ENCODE data around the gene RAB11FIP3. TPM values are rescaled to one million over a fixed set of nuclear protein-coding genes. Genes with fewer than 3 reads are reported as not detected.

The RAB11FIP3 gene
- total RNA-seq, 1 experiment from 2014 or later, result 33.7 TPM

- H3K9me3 Mint-ChIP-seq (ENCODE audit: low read depth, unreplicated experiment), result no peaks in the 10 kb centered on the region
- DNase-seq, result no peak
- no peak for TF ChIP-seq CTCF (IDR thresholded peaks at IDR 0.05; ENCODE audit: unreplicated experiment)
- intact Hi-C loops (cut with micrococcal nuclease; ENCODE audit: unreplicated experiment), result no loop called here
- CTCF ChIA-PET, result no interaction called here
- no peaks in the 10 kb centered on the region for H3K4me1 Mint-ChIP-seq (ENCODE audit: low read depth, unreplicated experiment)
- H3K27me3 Mint-ChIP-seq (ENCODE audit: unreplicated experiment), result peaks cover 13% of the 10 kb centered on the region
- H3K27ac Mint-ChIP-seq (ENCODE audit: unreplicated experiment), result no peak overlapping the region
- H3K4me3 Mint-ChIP-seq (ENCODE audit: low read depth, unreplicated experiment), result no peak overlapping the region
- H3K36me3 Mint-ChIP-seq (ENCODE audit: insufficient read depth, unreplicated experiment), result peaks cover 13% of the 10 kb centered on the region
- BruUV-seq (replicated peaks), result no TSS peak
Observed at GRCh38 chr16:430904-431303, 5.5 kb downstream of the RAB11FIP3 start.

DNA sequence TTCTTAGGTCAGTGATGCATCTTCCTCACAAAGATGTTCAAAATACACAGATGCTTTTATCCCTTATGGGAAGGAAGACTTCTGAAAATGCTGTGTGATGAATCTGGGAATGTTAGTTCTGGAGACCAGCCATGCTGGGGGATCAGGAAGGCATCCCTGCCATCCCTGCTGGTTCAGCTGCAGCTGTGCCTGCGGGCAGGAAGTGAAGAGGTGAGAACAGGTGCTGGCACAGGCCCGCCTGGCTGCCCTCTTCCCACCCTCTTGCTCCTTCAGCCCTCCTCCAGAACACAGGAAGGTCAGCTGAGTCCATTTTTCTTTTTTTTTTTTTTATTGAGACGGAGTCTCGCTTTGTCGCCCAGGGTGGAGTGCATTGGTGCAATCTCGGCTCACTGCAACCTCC is 15.2 kb downstream of the RAB11FIP3 start:
- Mint-ChIP-seq H3K36me3 (ENCODE audit: insufficient read depth, unreplicated experiment) (no peaks in the 10 kb centered on the region), H3K27ac (ENCODE audit: unreplicated experiment) (no peak overlapping the region), H3K9me3 (ENCODE audit: low read depth, unreplicated experiment) (no peaks in the 10 kb centered on the region), H3K27me3 (ENCODE audit: unreplicated experiment) (no peaks in the 10 kb centered on the region), H3K4me1 (ENCODE audit: low read depth, unreplicated experiment) (no peaks in the 10 kb centered on the region), H3K4me3 (ENCODE audit: low read depth, unreplicated experiment) (no peak overlapping the region)
- CTCF ChIA-PET, result interaction anchor here (0.7 kb wide), 1 partner anchor 76 kb away, joined by 4 read pairs; no protein-coding TSS in a partner anchor
- no TSS peak for BruUV-seq (replicated peaks)
- no peak for TF ChIP-seq CTCF (IDR thresholded peaks at IDR 0.05; ENCODE audit: unreplicated experiment)
- DNase-seq, result no peak
- intact Hi-C loops (cut with micrococcal nuclease; ENCODE audit: unreplicated experiment), result no loop called here

GRCh38 chr16:441447-441846 is 16.0 kb downstream of the RAB11FIP3 start:
- H3K27ac Mint-ChIP-seq (ENCODE audit: unreplicated experiment), result no peak overlapping the region
- H3K27me3 Mint-ChIP-seq (ENCODE audit: unreplicated experiment), result no peaks in the 10 kb centered on the region
- H3K9me3 Mint-ChIP-seq (ENCODE audit: low read depth, unreplicated experiment), result no peaks in the 10 kb centered on the region
- CTCF ChIA-PET, result interaction anchor here (0.6 to 0.7 kb wide), 2 partner anchors 33 to 76 kb away, joined by 4 read pairs; no protein-coding TSS in a partner anchor
- no peaks in the 10 kb centered on the region for H3K36me3 Mint-ChIP-seq (ENCODE audit: insufficient read depth, unreplicated experiment)
- no peak overlapping the region for H3K4me3 Mint-ChIP-seq (ENCODE audit: low read depth, unreplicated experiment)
- DNase-seq, result no peak
- no TSS peak for BruUV-seq (replicated peaks)
- intact Hi-C loops (cut with micrococcal nuclease; ENCODE audit: unreplicated experiment), result no loop called here
- TF ChIP-seq CTCF (IDR thresholded peaks at IDR 0.05; ENCODE audit: unreplicated experiment), result no peak
- H3K4me1 Mint-ChIP-seq (ENCODE audit: low read depth, unreplicated experiment), result no peaks in the 10 kb centered on the region

DNA sequence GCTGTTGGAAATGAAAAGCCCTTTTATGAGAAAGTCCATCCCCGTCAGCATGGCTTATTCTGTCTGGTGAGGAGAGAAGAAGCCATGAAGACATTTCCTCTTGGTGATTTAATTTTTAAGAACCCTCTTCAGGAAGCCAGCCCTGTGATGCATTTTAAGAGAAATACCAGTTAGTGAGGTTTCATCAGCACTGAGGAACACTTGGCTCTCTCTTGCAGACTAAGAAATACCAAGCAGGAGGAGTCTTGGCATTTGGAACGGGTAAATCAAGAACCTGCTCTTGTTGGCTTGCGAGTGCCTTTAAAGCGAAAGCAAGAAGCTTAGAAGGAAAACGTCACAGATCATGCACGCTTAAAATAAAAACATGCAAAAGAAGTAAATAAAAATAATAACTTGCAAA is 17.5 kb downstream of the RAB11FIP3 start:
- H3K27ac Mint-ChIP-seq (ENCODE audit: unreplicated experiment), result no peak overlapping the region
- no peaks in the 10 kb centered on the region for H3K27me3 Mint-ChIP-seq (ENCODE audit: unreplicated experiment)
- intact Hi-C loops (cut with micrococcal nuclease; ENCODE audit: unreplicated experiment), result no loop called here
- no peaks in the 10 kb centered on the region for H3K4me1 Mint-ChIP-seq (ENCODE audit: low read depth, unreplicated experiment)
- no peak overlapping the region for H3K4me3 Mint-ChIP-seq (ENCODE audit: low read depth, unreplicated experiment)
- BruUV-seq (replicated peaks), result no TSS peak
- CTCF ChIA-PET, result no interaction called here
- TF ChIP-seq CTCF (IDR thresholded peaks at IDR 0.05; ENCODE audit: unreplicated experiment), result no peak
- H3K9me3 Mint-ChIP-seq (ENCODE audit: low read depth, unreplicated experiment), result no peaks in the 10 kb centered on the region
- no peaks in the 10 kb centered on the region for H3K36me3 Mint-ChIP-seq (ENCODE audit: insufficient read depth, unreplicated experiment)
- no peak for DNase-seq

Data from Calu3 (cell line).